ENCODE results near the gene PHOSPHO2.
"Not testable (repeated sequence)": the region's sequence is repeated elsewhere in the genome, so short reads cannot be mapped to it uniquely, and the experiment has no call there.

Gene PHOSPHO2

DNA sequence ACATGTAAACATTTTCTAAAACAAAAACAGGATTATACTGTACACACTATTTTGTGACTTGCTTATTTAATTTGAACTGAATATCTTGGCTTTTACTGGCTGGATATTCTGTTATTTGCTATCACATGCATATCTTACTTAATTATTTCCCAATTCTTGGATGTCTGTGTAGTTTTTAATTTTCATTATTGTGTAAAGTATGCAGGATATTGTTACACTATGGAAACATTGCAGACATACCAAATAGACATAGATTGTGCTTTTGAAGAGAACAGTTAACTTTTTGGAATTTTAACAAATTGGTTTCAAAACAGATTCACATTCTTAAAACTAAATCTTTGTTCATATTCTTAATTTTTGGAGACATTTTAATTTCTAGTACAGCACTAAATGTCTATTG is 2.1 kb downstream of the PHOSPHO2 start:
- H3K27me3 ChIP-seq (replicated peaks; ENCODE audit: insufficient read depth, low read length): no peaks in the 10 kb centered on the region
- DNase-seq: no peak
- no peaks in the 10 kb centered on the region for H3K36me3 ChIP-seq (replicated peaks; ENCODE audit: insufficient read depth, low read length)
- H3K4me3 ChIP-seq (ENCODE audit: low read length): no peak overlapping the region
- peaks cover 5% of the 10 kb centered on the region; the same call in 1 of the 2 replicates for H3K4me1 ChIP-seq (ENCODE audit: low read length)
- H4K20me1 ChIP-seq (ENCODE audit: insufficient read depth, low read length): no peaks in the 10 kb centered on the region
- no peak overlapping the region for H3K4me2 ChIP-seq (ENCODE audit: low read depth, low read length)
- no peaks in the 10 kb centered on the region for H3K79me2 ChIP-seq (ENCODE audit: low read length)
- H3K9ac ChIP-seq (ENCODE audit: low read length): no peak overlapping the region
- H2AFZ ChIP-seq (ENCODE audit: low read length): no peak overlapping the region
- no peak overlapping the region for H3K27ac ChIP-seq (ENCODE audit: low read length)
- 0 out of 2 replicates have a peak, but pooled peaks cover 4% of the 10 kb centered on the region for H3F3A ChIP-seq (ENCODE audit: insufficient read depth, low read length)
- TF ChIP-seq EZH2phosphoT487 (IDR thresholded peaks at IDR 0.05; ENCODE audit: low read length) (no peak), EZH2 (optimal IDR thresholded peaks at IDR 0.05; ENCODE audit: low read depth, low read length) (no peak), CTCF (IDR thresholded peaks at IDR 0.05; ENCODE audit: low read length) (no peak)
- H3K9me2 ChIP-seq (replicated peaks; ENCODE audit: insufficient read depth, low read length): no peaks in the 10 kb centered on the region
- H3K9me3 ChIP-seq (replicated peaks; ENCODE audit: insufficient read depth, low read length): no peaks in the 10 kb centered on the region

DNA sequence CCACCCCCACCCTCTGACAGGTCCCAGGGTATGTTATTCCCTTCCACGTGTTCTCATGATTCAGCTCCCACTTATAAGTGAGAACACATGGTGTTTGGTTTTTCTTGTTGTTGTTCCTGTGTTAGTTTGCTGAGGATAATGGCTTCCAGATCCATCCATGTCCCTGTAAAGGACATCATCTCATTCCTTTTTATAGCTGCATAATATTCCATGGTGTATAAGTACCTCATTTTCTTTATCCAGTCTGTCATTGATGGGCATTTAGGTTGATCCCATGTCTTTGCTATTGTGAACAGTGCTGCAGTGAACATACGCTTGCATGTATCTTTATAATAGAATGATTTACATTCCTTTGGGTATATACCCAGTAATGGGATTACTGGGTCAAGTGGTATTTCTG is 4.9 kb downstream of the PHOSPHO2 start:
- not testable (repeated sequence) for H3K4me2 ChIP-seq (ENCODE audit: low read depth, low read length); H3K4me1 ChIP-seq (ENCODE audit: low read length); DNase-seq; H3K36me3 ChIP-seq (replicated peaks; ENCODE audit: insufficient read depth, low read length); H2AFZ ChIP-seq (ENCODE audit: low read length); H3K9me2 ChIP-seq (replicated peaks; ENCODE audit: insufficient read depth, low read length); H3K4me3 ChIP-seq (ENCODE audit: low read length); H3K9ac ChIP-seq (ENCODE audit: low read length); H3K27ac ChIP-seq (ENCODE audit: low read length); H3K27me3 ChIP-seq (replicated peaks; ENCODE audit: insufficient read depth, low read length); H3K9me3 ChIP-seq (replicated peaks; ENCODE audit: insufficient read depth, low read length); H3K79me2 ChIP-seq (ENCODE audit: low read length); H4K20me1 ChIP-seq (ENCODE audit: insufficient read depth, low read length); H3F3A ChIP-seq (ENCODE audit: insufficient read depth, low read length)

GRCh38 chr2:169702996-169703395 is 8.7 kb downstream of the PHOSPHO2 start:
- no peaks in the 10 kb centered on the region for H3K36me3 ChIP-seq (replicated peaks; ENCODE audit: insufficient read depth, low read length)
- TF ChIP-seq EZH2phosphoT487 (IDR thresholded peaks at IDR 0.05; ENCODE audit: low read length) (no peak), CTCF (IDR thresholded peaks at IDR 0.05; ENCODE audit: low read length) (no peak), EZH2 (optimal IDR thresholded peaks at IDR 0.05; ENCODE audit: low read depth, low read length) (no peak)
- no peaks in the 10 kb centered on the region for H3F3A ChIP-seq (ENCODE audit: insufficient read depth, low read length)
- no peak overlapping the region for H2AFZ ChIP-seq (ENCODE audit: low read length)
- no peaks in the 10 kb centered on the region for H3K9me2 ChIP-seq (replicated peaks; ENCODE audit: insufficient read depth, low read length)
- H3K4me2 ChIP-seq (ENCODE audit: low read depth, low read length): no peak overlapping the region
- no peaks in the 10 kb centered on the region for H3K9me3 ChIP-seq (replicated peaks; ENCODE audit: insufficient read depth, low read length)
- H4K20me1 ChIP-seq (ENCODE audit: insufficient read depth, low read length): no peaks in the 10 kb centered on the region
- no peak overlapping the region for H3K27ac ChIP-seq (ENCODE audit: low read length)
- no peaks in the 10 kb centered on the region for H3K27me3 ChIP-seq (replicated peaks; ENCODE audit: insufficient read depth, low read length)
- H3K9ac ChIP-seq (ENCODE audit: low read length): no peak overlapping the region
- no peaks in the 10 kb centered on the region for H3K4me1 ChIP-seq (ENCODE audit: low read length)
- H3K79me2 ChIP-seq (ENCODE audit: low read length): no peaks in the 10 kb centered on the region
- H3K4me3 ChIP-seq (ENCODE audit: low read length): no peak overlapping the region
- no peak for DNase-seq

- Histone ChIP-seq H3K9me2 (replicated peaks; ENCODE audit: insufficient read depth, low read length) (no peaks in the 10 kb centered on the region), H3K9me3 (replicated peaks; ENCODE audit: insufficient read depth, low read length) (no peaks in the 10 kb centered on the region), H3K4me2 (ENCODE audit: low read depth, low read length) (no peak overlapping the region), H3K36me3 (replicated peaks; ENCODE audit: insufficient read depth, low read length) (no peaks in the 10 kb centered on the region), H3K79me2 (ENCODE audit: low read length) (no peaks in the 10 kb centered on the region), H3K27me3 (replicated peaks; ENCODE audit: insufficient read depth, low read length) (no peaks in the 10 kb centered on the region), H3K4me3 (ENCODE audit: low read length) (no peak overlapping the region), H3F3A (ENCODE audit: insufficient read depth, low read length) (no peaks in the 10 kb centered on the region), H2AFZ (ENCODE audit: low read length) (no peak overlapping the region), H4K20me1 (ENCODE audit: insufficient read depth, low read length) (no peaks in the 10 kb centered on the region), H3K9ac (ENCODE audit: low read length) (no peak overlapping the region), H3K27ac (ENCODE audit: low read length) (no peak overlapping the region), H3K4me1 (ENCODE audit: low read length) (no peaks in the 10 kb centered on the region)
- DNase-seq: no peak
- TF ChIP-seq EZH2 (optimal IDR thresholded peaks at IDR 0.05; ENCODE audit: low read depth, low read length) (no peak), CTCF (IDR thresholded peaks at IDR 0.05; ENCODE audit: low read length) (no peak), EZH2phosphoT487 (IDR thresholded peaks at IDR 0.05; ENCODE audit: low read length) (no peak)
Observed at GRCh38 chr2:169704160-169704708, 10.0 kb downstream of the PHOSPHO2 start.
